Testis (tissue), 3 donors: Measurements from ENCODE around the gene RABL3. TPM values are rescaled to one million over a fixed set of nuclear protein-coding genes. Genes with fewer than 3 reads are reported as not detected.

Experiments
- DNase-seq: peaks from one replicate; pipeline ENCODE4 v3.0.0-alpha.2; 2019
- H3K27ac ChIP-seq, 2 donors: fragments of 200-600 bp; sonication (generic); one replicate each; pipeline ENCODE4 v1.5.1; 2019
- H3K27me3 ChIP-seq: fragments of 200-600 bp; sonication (generic); one replicate; pipeline ENCODE4 v1.5.1; 2019
- H3K36me3 ChIP-seq: fragments of 200-600 bp; sonication (generic); one replicate; pipeline ENCODE4 v1.5.1; 2017; ENCODE audit warnings: low read depth; ENCODE audit errors: missing control alignments
- H3K4me1 ChIP-seq: fragments of 200-600 bp; sonication (generic); one replicate; pipeline ENCODE4 v1.5.1; 2019
- H3K4me3 ChIP-seq, 2 donors: fragments of 200-600 bp; sonication (generic); one replicate each; pipeline ENCODE4 v1.5.1; 2017 to 2019
- H3K9me3 ChIP-seq: fragments of 200-600 bp; sonication (generic); one replicate; pipeline ENCODE4 v1.5.1; 2017
- CTCF ChIP-seq, 3 experiments: fragments of 450-650 bp in 2 of 3; fragments of 200-600 bp in 1 of 3; sonication (generic) in 1 of 3; IDR thresholded peaks; one replicate each; pipeline ENCODE4 v1.5.1; 2016 to 2019; ENCODE audit warnings: antibody characterized with exemption in 3 of 3, mild to moderate bottlenecking in 2 of 3, moderate library complexity in 1 of 3
- POLR2A ChIP-seq: fragments of 450-650 bp; IDR thresholded peaks from one replicate; pipeline ENCODE4 v1.6.1; 2017; ENCODE audit warnings: antibody characterized with exemption, mild to moderate bottlenecking, moderate library complexity
- WGBS, 2 donors: methylation state at CpG; one replicate each; pipeline ENCODE4 v1.1.5; 2018; 5-methylcytosine and 5-hydroxymethylcytosine counted together
- intact Hi-C: fragments of 100-400 bp; cut with DNase I; formaldehyde crosslinking; loops from one replicate; pipeline ENCODE4 v1.15.1; 2023; ENCODE audit warnings: low total_unique reads
- polyA plus RNA-seq: library from polyadenylated mRNA; stranded (reverse); fragments of 350-450 nt; fragmentation: Illumina TruSeq; extraction: RNeasy Lipid Tissue Mini Kit (QIAGEN cat#74804); gene quantifications from one replicate; pipeline ENCODE4 v1.2.3, GENCODE V29; 2014; ENCODE audit warnings: low read depth, low replicate concordance; ENCODE audit not compliant: insufficient read depth
- total RNA-seq, 2 donors: library from RNA; depleted of rRNA; stranded (reverse); fragments of >200 nt; gene quantifications; one replicate each; pipeline ENCODE4 v1.2.3, GENCODE V29; 2016

RABL3 gene
- total and polyA plus RNA-seq, 3 donors from 2014 or later = 11.1 to 19.6 (median 11.3) TPM

GRCh38 chr3:120769436-120769835 lies 27.1 kb upstream of the RABL3 start:
- TF ChIP-seq POLR2A (no peak), CTCF (IDR thresholded peaks at IDR 0.05) (no peak)
- DNase-seq = no peak
- Histone ChIP-seq H3K9me3 (no peaks in the 10 kb centered on the region), H3K27ac (no peak overlapping the region), H3K4me1 (peaks cover 9% of the 10 kb centered on the region), H3K4me3 (no peak overlapping the region), H3K36me3 (no peaks in the 10 kb centered on the region), H3K27me3 (no peaks in the 10 kb centered on the region)
- intact Hi-C loops = no loop called here
- WGBS, 2 donors = 94 to 98% methylated on average over 2 of the region's 2 CpGs

- WGBS, 2 donors = 26 to 36% methylated on average over 1 of the region's 1 CpG
- Histone ChIP-seq H3K27ac (no peak overlapping the region), H3K27me3 (no peaks in the 10 kb centered on the region), H3K4me3 (no peak overlapping the region), H3K4me1 (peaks cover 9% of the 10 kb centered on the region), H3K36me3 (no peaks in the 10 kb centered on the region), H3K9me3 (no peaks in the 10 kb centered on the region)
- no peak for DNase-seq
- TF ChIP-seq CTCF (IDR thresholded peaks at IDR 0.05) = no peak
- no peak for TF ChIP-seq POLR2A
- intact Hi-C loops = no loop called here
Measured at GRCh38 chr3:120767106-120767505, 24.8 kb upstream of the RABL3 start.

- WGBS, 2 donors = 87% methylated on average over 3 of the region's 3 CpGs
- DNase-seq = no peak
- no peaks in the 10 kb centered on the region for H3K9me3 ChIP-seq
- peaks cover 9% of the 10 kb centered on the region for H3K4me1 ChIP-seq
- TF ChIP-seq POLR2A (no peak), CTCF (IDR thresholded peaks at IDR 0.05) (no peak)
- no peaks in the 10 kb centered on the region for H3K27me3 ChIP-seq
- H3K4me3 ChIP-seq = no peak overlapping the region
- intact Hi-C loops = no loop called here
- H3K27ac ChIP-seq = no peak overlapping the region
- H3K36me3 ChIP-seq = no peaks in the 10 kb centered on the region
Measured at GRCh38 chr3:120766576-120766975, 24.3 kb upstream of the RABL3 start.

- intact Hi-C loops = no loop called here
- TF ChIP-seq POLR2A (no peak), CTCF (IDR thresholded peaks at IDR 0.05) (no peak)
- H3K4me1 ChIP-seq = peaks cover 9% of the 10 kb centered on the region
- DNase-seq = no peak
- H3K9me3 ChIP-seq = no peaks in the 10 kb centered on the region
- no peaks in the 10 kb centered on the region for H3K27me3 ChIP-seq
- no peaks in the 10 kb centered on the region for H3K36me3 ChIP-seq
- H3K4me3 ChIP-seq = no peak overlapping the region
- H3K27ac ChIP-seq = no peak overlapping the region
Measured at GRCh38 chr3:120765830-120766493, 23.6 kb upstream of the RABL3 start.

- no peak for DNase-seq
- H3K9me3 ChIP-seq = no peaks in the 10 kb centered on the region
- no peaks in the 10 kb centered on the region for H3K27me3 ChIP-seq
- TF ChIP-seq CTCF (IDR thresholded peaks at IDR 0.05) (no peak), POLR2A (no peak)
- H3K27ac ChIP-seq = no peak overlapping the region
- no peaks in the 10 kb centered on the region for H3K36me3 ChIP-seq
- H3K4me3 ChIP-seq = no peak overlapping the region
- H3K4me1 ChIP-seq = peaks cover 9% of the 10 kb centered on the region
- intact Hi-C loops = no loop called here
Measured at GRCh38 chr3:120764206-120764605, 21.9 kb upstream of the RABL3 start.
